Measurements from ENCODE around the gene PI4KA.

PI4KA gene

GRCh38 chr22:20777420-20778177 lies 81.0 kb downstream of the PI4KA start:
- Histone ChIP-seq H3K9me3 (ENCODE audit: insufficient read depth, low read length) (no peaks in the 10 kb centered on the region), H4K20me1 (ENCODE audit: insufficient read depth, low read length) (no peaks in the 10 kb centered on the region), H3K27ac (ENCODE audit: low read length) (no peak overlapping the region), H2AFZ (ENCODE audit: low read depth, low read length) (no peak overlapping the region), H3K4me1 (ENCODE audit: low read length) (no peaks in the 10 kb centered on the region), H3K79me2 (ENCODE audit: low read length) (no peaks in the 10 kb centered on the region), H3K27me3 (ENCODE audit: low read depth, low read length) (no peaks in the 10 kb centered on the region), H3K9ac (ENCODE audit: low read length) (no peak overlapping the region), H3K4me3 (ENCODE audit: low read length) (no peak overlapping the region), H3K36me3 (replicated peaks; ENCODE audit: low read depth, low read length) (peaks cover 2% of the 10 kb centered on the region), H3K4me2 (ENCODE audit: low read length) (no peak overlapping the region)
- TF ChIP-seq EZH2phosphoT487 (IDR thresholded peaks at IDR 0.05; ENCODE audit: low read depth) = no peak
- no peak for TF ChIP-seq CTCF (IDR thresholded peaks at IDR 0.05; ENCODE audit: low read depth, low read length)

GRCh38 chr22:20776624-20777405 lies 81.8 kb downstream of the PI4KA start:
- Histone ChIP-seq H3K27ac (ENCODE audit: low read length) (no peak overlapping the region), H3K4me1 (ENCODE audit: low read length) (no peaks in the 10 kb centered on the region), H3K9me3 (ENCODE audit: insufficient read depth, low read length) (no peaks in the 10 kb centered on the region), H3K4me3 (ENCODE audit: low read length) (no peak overlapping the region), H2AFZ (ENCODE audit: low read depth, low read length) (no peak overlapping the region), H3K27me3 (ENCODE audit: low read depth, low read length) (no peaks in the 10 kb centered on the region), H3K9ac (ENCODE audit: low read length) (no peak overlapping the region), H3K4me2 (ENCODE audit: low read length) (no peak overlapping the region), H3K79me2 (ENCODE audit: low read length) (no peaks in the 10 kb centered on the region), H3K36me3 (replicated peaks; ENCODE audit: low read depth, low read length) (peaks cover 1% of the 10 kb centered on the region), H4K20me1 (ENCODE audit: insufficient read depth, low read length) (no peaks in the 10 kb centered on the region)
- no peak for TF ChIP-seq EZH2phosphoT487 (IDR thresholded peaks at IDR 0.05; ENCODE audit: low read depth)
- no peak for TF ChIP-seq CTCF (IDR thresholded peaks at IDR 0.05; ENCODE audit: low read depth, low read length)

GRCh38 chr22:20775342-20775895 lies 83.2 kb downstream of the PI4KA start:
- Histone ChIP-seq H4K20me1 (ENCODE audit: insufficient read depth, low read length) (no peaks in the 10 kb centered on the region), H3K9me3 (ENCODE audit: insufficient read depth, low read length) (no peaks in the 10 kb centered on the region), H3K27me3 (ENCODE audit: low read depth, low read length) (no peaks in the 10 kb centered on the region), H3K27ac (ENCODE audit: low read length) (no peak overlapping the region), H3K4me1 (ENCODE audit: low read length) (no peaks in the 10 kb centered on the region), H2AFZ (ENCODE audit: low read depth, low read length) (no peak overlapping the region), H3K4me2 (ENCODE audit: low read length) (no peak overlapping the region), H3K4me3 (ENCODE audit: low read length) (no peak overlapping the region), H3K9ac (ENCODE audit: low read length) (no peak overlapping the region), H3K36me3 (replicated peaks; ENCODE audit: low read depth, low read length) (no peaks in the 10 kb centered on the region), H3K79me2 (ENCODE audit: low read length) (no peaks in the 10 kb centered on the region)
- no peak for TF ChIP-seq CTCF (IDR thresholded peaks at IDR 0.05; ENCODE audit: low read depth, low read length)
- TF ChIP-seq EZH2phosphoT487 (IDR thresholded peaks at IDR 0.05; ENCODE audit: low read depth) = no peak

GRCh38 chr22:20774882-20775281 lies 83.7 kb downstream of the PI4KA start:
- H3K4me3 ChIP-seq (ENCODE audit: low read length) = no peak overlapping the region
- H3K9ac ChIP-seq (ENCODE audit: low read length) = no peak overlapping the region
- no peak overlapping the region for H3K4me2 ChIP-seq (ENCODE audit: low read length)
- H3K9me3 ChIP-seq (ENCODE audit: insufficient read depth, low read length) = no peaks in the 10 kb centered on the region
- H3K27ac ChIP-seq (ENCODE audit: low read length) = no peak overlapping the region
- no peak for TF ChIP-seq CTCF (IDR thresholded peaks at IDR 0.05; ENCODE audit: low read depth, low read length)
- TF ChIP-seq EZH2phosphoT487 (IDR thresholded peaks at IDR 0.05; ENCODE audit: low read depth) = no peak
- H3K36me3 ChIP-seq (replicated peaks; ENCODE audit: low read depth, low read length) = no peaks in the 10 kb centered on the region
- H2AFZ ChIP-seq (ENCODE audit: low read depth, low read length) = no peak overlapping the region
- no peaks in the 10 kb centered on the region for H4K20me1 ChIP-seq (ENCODE audit: insufficient read depth, low read length)
- no peaks in the 10 kb centered on the region for H3K4me1 ChIP-seq (ENCODE audit: low read length)
- no peaks in the 10 kb centered on the region for H3K79me2 ChIP-seq (ENCODE audit: low read length)
- no peaks in the 10 kb centered on the region for H3K27me3 ChIP-seq (ENCODE audit: low read depth, low read length)
